HepG2 (cell line): ENCODE data around the gene GPX1. TPM values are rescaled to one million over a fixed set of nuclear protein-coding genes. Genes with fewer than 3 reads are reported as not detected.

Experiments used
- ATAC-seq: fragments of 200-7000 bp; cut with Tn5 transposase; 3 replicates; pipeline ENCODE4 v1.9.1; 2020; ENCODE audit warnings: mild to moderate bottlenecking, moderate library complexity
- BruUV-seq: library from RNA; stranded (reverse); fragments of 400-500 nt; replicated peaks from 2 replicates; lab custom pipeline; 2021; lab: Mats Ljungman, UMichigan
- CTCF ChIA-PET: fragments of 300-600 bp; formaldehyde crosslinking; extraction: SDS; loops from one replicate; lab custom pipeline; 2021; ENCODE audit warnings: low total read pairs, inconsistent platforms, low intra/inter-chr PET ratio; lab: Yijun Ruan, JAX
- POLR2A ChIA-PET: fragments of 350-600 bp; sonication (Branson Sonifier 250); formaldehyde crosslinking; loops from one replicate; lab custom pipeline; 2020; ENCODE audit warnings: antibody characterized with exemption, inconsistent platforms; lab: Yijun Ruan, JAX
- DNase-seq: peaks from one replicate; pipeline ENCODE4 v3.0.0-alpha.2; 2015; ENCODE audit warnings: low spot score
- FAIRE-seq: peaks from 3 replicates; lab custom pipeline; 2011; peaks lifted over from hg19 to GRCh38; lab: Jason Lieb, UNC
- H2AFZ ChIP-seq: one replicate; pipeline ENCODE4 v1.6.1; 2011; ENCODE audit warnings: low read length, inconsistent platforms
- H3K27ac ChIP-seq: fragments of 300-600 bp; 3 replicates; pipeline ENCODE4 v1.8.0; 2011; ENCODE audit warnings: mixed run types, mild to moderate bottlenecking, mixed read lengths, low read length, inconsistent platforms; ENCODE audit not compliant: insufficient read depth; ENCODE audit errors: extremely low read length
- H3K27me3 ChIP-seq, 2 experiments: fragments of 200-600 bp in 1 of 2; 2 replicates in 1 of 2; 3 replicates in 1 of 2; pipeline versions ENCODE4 v1.6.0 to v1.8.0; 2011; ENCODE audit warnings: low read length in 2 of 2, mild to moderate bottlenecking in 2 of 2, moderate library complexity in 2 of 2, inconsistent platforms in 1 of 2; ENCODE audit not compliant: insufficient read depth in 2 of 2, control insufficient read depth in 1 of 2
- H3K36me3 ChIP-seq, 2 experiments: fragments of 200-600 bp in 1 of 2; replicated peaks in 1 of 2; 2 replicates in 1 of 2; 3 replicates in 1 of 2; pipeline versions ENCODE4 v1.5.1 to v1.8.0; 2011; ENCODE audit warnings: low read length in 2 of 2, inconsistent platforms in 1 of 2; ENCODE audit not compliant: insufficient read depth in 2 of 2, control insufficient read depth in 1 of 2
- H3K4me1 ChIP-seq: 2 replicates; pipeline ENCODE4 v1.5.1; 2012; ENCODE audit warnings: low read length, inconsistent platforms; ENCODE audit not compliant: insufficient read depth
- H3K4me2 ChIP-seq: 2 replicates; pipeline ENCODE4 v1.6.0; 2011; ENCODE audit warnings: low read depth, low read length, inconsistent platforms
- H3K4me3 ChIP-seq, 3 experiments: fragments of 200-600 bp in 1 of 3; sonication (generic), shearing (Covaris generic) in 1 of 3; replicated peaks in 1 of 3; 2 replicates each; pipeline ENCODE4 v1.5.1; 2011 to 2016; ENCODE audit warnings: low read length in 3 of 3, inconsistent platforms in 2 of 3, low read depth in 2 of 3, mild to moderate bottlenecking in 2 of 3, control low read depth in 1 of 3, mixed read lengths in 1 of 3; ENCODE audit not compliant: insufficient read depth in 1 of 3
- H3K79me2 ChIP-seq: one replicate; pipeline ENCODE4 v1.6.1; 2011; ENCODE audit warnings: low read length, inconsistent platforms; ENCODE audit not compliant: insufficient read depth
- H3K9ac ChIP-seq: 2 replicates; pipeline ENCODE4 v1.6.0; 2011; ENCODE audit warnings: mild to moderate bottlenecking, low read depth, low read length, inconsistent platforms; ENCODE audit not compliant: insufficient read depth
- H3K9me3 ChIP-seq: 2 replicates; pipeline ENCODE4 v1.5.1; 2012; ENCODE audit warnings: mild to moderate bottlenecking, low read length
- H4K20me1 ChIP-seq: 2 replicates; pipeline ENCODE4 v1.6.0; 2011; ENCODE audit warnings: inconsistent platforms, mild to moderate bottlenecking, low read length, moderate library complexity; ENCODE audit not compliant: insufficient read depth
- ATAD3A ChIP-seq: sonication (generic); formaldehyde crosslinking; IDR thresholded peaks from 2 replicates; pipeline ENCODE4 v1.4.0; 2020; ENCODE audit warnings: missing genetic modification reagents
- CBX1 ChIP-seq: IDR thresholded peaks from one replicate; pipeline ENCODE4 v1.6.1; 2016; ENCODE audit warnings: antibody characterized with exemption, low read depth
- GTF3A ChIP-seq: sonication (generic); formaldehyde crosslinking; conservative IDR thresholded peaks from 2 replicates; pipeline ENCODE4 v1.4.0; 2020; ENCODE audit warnings: mild to moderate bottlenecking, missing genetic modification reagents
- JARID2 ChIP-seq: sonication (generic); formaldehyde crosslinking; IDR thresholded peaks from 2 replicates; pipeline ENCODE4 v1.8.1; 2023; ENCODE audit warnings: missing genetic modification reagents, inconsistent platforms; ENCODE audit not compliant: insufficient replicate concordance
- MBD4 ChIP-seq: IDR thresholded peaks from 2 replicates; pipeline ENCODE4 v1.6.1; 2012; ENCODE audit warnings: low read length, inconsistent platforms, borderline replicate concordance
- MED1 ChIP-seq: sonication (generic); formaldehyde crosslinking; IDR thresholded peaks from 2 replicates; pipeline ENCODE4 v1.4.0; 2020; ENCODE audit warnings: missing genetic modification reagents
- SMAD1 ChIP-seq: sonication (generic); formaldehyde crosslinking; IDR thresholded peaks from 2 replicates; pipeline ENCODE4 v1.4.0; 2020; ENCODE audit warnings: missing genetic modification reagents, low read depth, mild to moderate bottlenecking, borderline replicate concordance
- ZNF121 ChIP-seq: sonication (generic); formaldehyde crosslinking; IDR thresholded peaks from 2 replicates; pipeline ENCODE4 v1.5.0; 2020; ENCODE audit warnings: mild to moderate bottlenecking, missing genetic modification reagents
- ZNF510 ChIP-seq: sonication (generic); formaldehyde crosslinking; IDR thresholded peaks from 2 replicates; pipeline ENCODE4 v1.4.0; 2020; ENCODE audit warnings: low read depth, mild to moderate bottlenecking, missing genetic modification reagents
- ZSCAN9 ChIP-seq: IDR thresholded peaks from 2 replicates; pipeline ENCODE4 v1.6.1; 2016; ENCODE audit warnings: borderline replicate concordance
- WGBS: methylation state at CpG from one replicate; pipeline ENCODE4 v1.1.6; 2017; ENCODE audit warnings: low lambda C conversion rate; 5-methylcytosine and 5-hydroxymethylcytosine counted together
- in situ Hi-C: cut with HindIII; loops from 2 replicates; pipeline ENCODE4 v1.10.0; 2017; ENCODE audit warnings: low pct_unique_long_range_greater_than_20kb; ENCODE audit not compliant: extremely low pct_ligation_motif_present
- intact Hi-C: fragments of 100-400 bp; cut with micrococcal nuclease; formaldehyde crosslinking; loops from one replicate; pipeline ENCODE4 v1.10.0; 2022; ENCODE audit not compliant: unreplicated experiment
- polyA plus RNA-seq, 8 experiments: library from polyadenylated mRNA; depleted of rRNA in 3 of 8; stranded (reverse) in 7 of 8; unstranded in 1 of 8; fragments of >200 nt; fragmentation: Illumina TruSeq in 4 of 8; extraction: Trizol in 4 of 8; gene quantifications; 2 replicates each; pipeline versions ENCODE4 v1.2.1 to v1.2.3, GENCODE V29; 2011 to 2016; ENCODE audit warnings: low read depth in 4 of 8, missing spikeins in 1 of 8, mixed read lengths in 1 of 8; ENCODE audit not compliant: insufficient read depth in 1 of 8
- total RNA-seq, 5 experiments: library from RNA; depleted of rRNA; stranded (reverse); fragments of >200 nt; fragmentation: Illumina TruSeq; extraction: Trizol; gene quantifications; 2 replicates each; pipeline ENCODE4 v1.2.3, GENCODE V29; 2016; ENCODE audit warnings: low read depth in 1 of 5
- TF ChIP-seq, protein P1 (sequence below): sonication (generic); formaldehyde crosslinking; IDR thresholded peaks from 2 replicates; pipeline ENCODE4 v1.5.1; 2020; ENCODE audit warnings: mild to moderate bottlenecking, missing genetic modification reagents, borderline replicate concordance

Gene GPX1
- total and polyA plus RNA-seq, 2 of the 13 experiments (the other 11 are each of a cell fraction or from before 2014, with no cell fraction given) = 149 to 168 TPM

DNA sequence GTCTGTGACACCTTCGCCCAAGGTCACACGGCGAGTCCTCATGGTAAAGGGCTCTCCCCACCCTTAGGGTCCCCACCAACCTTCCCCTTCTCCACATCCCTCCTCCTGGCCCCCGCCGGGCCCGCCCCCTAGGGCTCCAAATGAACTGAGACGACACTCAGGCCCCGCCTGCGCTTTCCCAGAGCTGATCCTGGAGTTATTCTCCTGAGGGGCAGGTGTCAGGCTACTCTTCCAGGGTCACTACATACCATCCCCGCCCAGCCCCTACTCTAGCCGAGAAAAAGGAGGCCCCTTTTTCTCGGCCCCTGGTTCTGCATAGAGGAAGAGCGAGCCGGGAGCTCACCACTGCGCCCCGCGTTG, 18.6 kb downstream of the GPX1 start (continued):
- TF ChIP-seq, protein P1, sequence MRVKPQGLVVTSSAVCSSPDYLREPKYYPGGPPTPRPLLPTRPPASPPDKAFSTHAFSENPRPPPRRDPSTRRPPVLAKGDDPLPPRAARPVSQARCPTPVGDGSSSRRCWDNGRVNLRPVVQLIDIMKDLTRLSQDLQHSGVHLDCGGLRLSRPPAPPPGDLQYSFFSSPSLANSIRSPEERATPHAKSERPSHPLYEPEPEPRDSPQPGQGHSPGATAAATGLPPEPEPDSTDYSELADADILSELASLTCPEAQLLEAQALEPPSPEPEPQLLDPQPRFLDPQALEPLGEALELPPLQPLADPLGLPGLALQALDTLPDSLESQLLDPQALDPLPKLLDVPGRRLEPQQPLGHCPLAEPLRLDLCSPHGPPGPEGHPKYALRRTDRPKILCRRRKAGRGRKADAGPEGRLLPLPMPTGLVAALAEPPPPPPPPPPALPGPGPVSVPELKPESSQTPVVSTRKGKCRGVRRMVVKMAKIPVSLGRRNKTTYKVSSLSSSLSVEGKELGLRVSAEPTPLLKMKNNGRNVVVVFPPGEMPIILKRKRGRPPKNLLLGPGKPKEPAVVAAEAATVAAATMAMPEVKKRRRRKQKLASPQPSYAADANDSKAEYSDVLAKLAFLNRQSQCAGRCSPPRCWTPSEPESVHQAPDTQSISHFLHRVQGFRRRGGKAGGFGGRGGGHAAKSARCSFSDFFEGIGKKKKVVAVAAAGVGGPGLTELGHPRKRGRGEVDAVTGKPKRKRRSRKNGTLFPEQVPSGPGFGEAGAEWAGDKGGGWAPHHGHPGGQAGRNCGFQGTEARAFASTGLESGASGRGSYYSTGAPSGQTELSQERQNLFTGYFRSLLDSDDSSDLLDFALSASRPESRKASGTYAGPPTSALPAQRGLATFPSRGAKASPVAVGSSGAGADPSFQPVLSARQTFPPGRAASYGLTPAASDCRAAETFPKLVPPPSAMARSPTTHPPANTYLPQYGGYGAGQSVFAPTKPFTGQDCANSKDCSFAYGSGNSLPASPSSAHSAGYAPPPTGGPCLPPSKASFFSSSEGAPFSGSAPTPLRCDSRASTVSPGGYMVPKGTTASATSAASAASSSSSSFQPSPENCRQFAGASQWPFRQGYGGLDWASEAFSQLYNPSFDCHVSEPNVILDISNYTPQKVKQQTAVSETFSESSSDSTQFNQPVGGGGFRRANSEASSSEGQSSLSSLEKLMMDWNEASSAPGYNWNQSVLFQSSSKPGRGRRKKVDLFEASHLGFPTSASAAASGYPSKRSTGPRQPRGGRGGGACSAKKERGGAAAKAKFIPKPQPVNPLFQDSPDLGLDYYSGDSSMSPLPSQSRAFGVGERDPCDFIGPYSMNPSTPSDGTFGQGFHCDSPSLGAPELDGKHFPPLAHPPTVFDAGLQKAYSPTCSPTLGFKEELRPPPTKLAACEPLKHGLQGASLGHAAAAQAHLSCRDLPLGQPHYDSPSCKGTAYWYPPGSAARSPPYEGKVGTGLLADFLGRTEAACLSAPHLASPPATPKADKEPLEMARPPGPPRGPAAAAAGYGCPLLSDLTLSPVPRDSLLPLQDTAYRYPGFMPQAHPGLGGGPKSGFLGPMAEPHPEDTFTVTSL (CRISPR knock-in tag) = 0 out of 2 replicates have a peak, but pooled peaks have one; percentile 2
- TF ChIP-seq MBD4 = no peak
- no peak for TF ChIP-seq ZNF510 (CRISPR knock-in tag)
- no peak for TF ChIP-seq ZSCAN9 (CRISPR knock-in tag)
- no peak for TF ChIP-seq MED1
- TF ChIP-seq SMAD1 (CRISPR knock-in tag) = 0 out of 2 replicates have a peak, but pooled peaks have one; percentile 20

DNA sequence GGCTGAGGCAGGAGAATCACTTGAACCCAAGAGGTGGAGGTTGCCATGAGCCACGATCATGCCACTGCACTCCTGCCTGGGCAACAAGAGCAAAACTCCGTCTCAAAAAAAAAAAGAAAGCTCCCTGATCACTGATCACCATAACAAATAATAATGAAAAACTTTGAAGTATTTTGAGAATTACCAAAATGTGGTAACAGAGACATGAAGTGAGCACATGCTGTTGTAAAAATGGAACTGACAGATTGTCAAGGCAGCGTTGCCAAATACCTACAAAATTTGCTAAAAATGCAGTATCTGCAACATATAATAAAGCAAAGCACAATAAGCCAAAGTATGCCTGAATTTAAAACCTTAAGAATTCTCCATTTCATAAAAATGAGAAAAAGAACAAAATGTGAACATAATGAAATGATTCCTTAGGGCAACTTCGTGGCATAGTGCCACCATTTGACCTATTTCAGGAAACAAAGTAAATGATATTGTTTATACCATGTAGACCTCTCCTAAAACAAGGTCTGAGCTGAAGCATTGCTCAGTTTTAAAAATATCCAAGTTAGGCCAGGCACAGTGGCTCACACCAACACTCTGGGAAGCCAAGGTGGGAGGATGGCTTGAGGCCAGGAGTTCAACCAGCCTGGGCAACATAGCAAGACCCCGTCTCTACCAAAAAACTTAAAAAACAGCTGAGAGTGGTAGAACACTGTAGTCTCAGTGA, 24.1 kb downstream of the GPX1 start:
- H3K4me1 ChIP-seq = peaks cover 6% of the 10 kb centered on the region
- H3K79me2 ChIP-seq = peaks cover 13% of the 10 kb centered on the region
- H2AFZ ChIP-seq = no peak overlapping the region
- no peak overlapping the region for H3K27ac ChIP-seq
- no peak for TF ChIP-seq CBX1
- TF ChIP-seq JARID2 (CRISPR knock-in tag) = no peak
- no peak for TF ChIP-seq GTF3A (CRISPR knock-in tag)
- TF ChIP-seq ATAD3A = no peak
- peak; percentile 68; the same call in 1 of the 2 replicates for TF ChIP-seq ZNF121
- intact Hi-C loops = no loop called here
- peaks cover 6 to 50% of the 10 kb centered on the region in 2 experiments; a peak in 3 of 5 replicates for H3K36me3 ChIP-seq
- in situ Hi-C loops = loop anchor here (25.0 kb wide), 1 partner anchor 103 kb away; the partner anchor contains the start of gene NICN1
- DNase-seq (no peak), FAIRE-seq (no peak), ATAC-seq (no peak)
- H3K4me2 ChIP-seq = no peak overlapping the region
- POLR2A ChIA-PET = interaction anchor here (1.3 kb wide), 1 partner anchor 18 kb away, joined by 4 read pairs; no protein-coding TSS in a partner anchor
- WGBS = 99% methylated on average over 5 of the region's 5 CpGs
- no TSS peak for BruUV-seq
- CTCF ChIA-PET = no interaction called here
- no peaks in the 10 kb centered on the region for H4K20me1 ChIP-seq
- no peaks in the 10 kb centered on the region for H3K9me3 ChIP-seq
- no peaks in the 10 kb centered on the region for H3K27me3 ChIP-seq
- no peak overlapping the region for H3K9ac ChIP-seq
- H3K4me3 ChIP-seq = no peak overlapping the region
